ENCODE measurements around the gene B3GNT3. TPM values are rescaled to one million over a fixed set of nuclear protein-coding genes. Genes with fewer than 3 reads are reported as not detected.

B3GNT3 gene
- total RNA-seq, 2 experiments from 2014 or later = 0.35 to 0.81 TPM

DNA sequence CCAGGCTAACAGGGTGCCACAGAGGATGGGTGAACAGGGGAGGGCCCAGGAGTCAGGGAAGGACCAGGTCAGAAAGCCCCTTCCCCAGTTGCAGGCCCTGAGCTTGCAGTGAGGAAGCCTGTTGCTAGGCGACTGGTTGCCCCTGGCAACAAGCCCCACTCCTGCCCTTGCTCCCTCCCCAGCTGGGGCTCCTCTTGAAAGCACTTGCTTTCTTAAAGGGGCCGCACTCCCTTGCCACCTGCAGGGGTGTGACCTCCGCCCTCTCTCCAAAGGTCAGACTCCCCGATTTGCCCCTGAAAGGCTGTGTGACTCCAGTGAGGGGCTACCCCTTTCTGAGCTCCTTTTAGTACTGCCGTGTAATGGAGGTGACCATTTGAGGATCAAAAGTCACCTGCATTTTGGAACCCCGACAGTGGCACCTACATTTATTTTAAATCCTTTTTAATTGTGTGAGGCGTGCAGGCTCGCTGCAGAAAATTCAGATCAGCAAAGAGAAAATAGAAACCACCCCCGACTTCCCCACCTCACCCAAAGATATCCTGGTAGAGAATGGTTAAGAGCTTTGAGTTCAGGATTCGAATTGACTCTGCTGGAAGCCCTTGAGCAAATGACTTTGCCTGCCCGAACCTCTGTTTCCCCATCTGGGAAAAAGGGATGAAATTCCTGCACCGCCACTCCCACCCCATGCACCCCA, 38.8 kb upstream of the B3GNT3 start:
- CTCF ChIA-PET = interaction anchor here (1.1 to 2.1 kb wide), 3 partner anchors 8 to 104 kb away, joined by 3 to 6 read pairs (median 5); partner anchors contain the start of gene RPL18A
- Mint-ChIP-seq H3K4me1 (peaks cover 40% of the 10 kb centered on the region), H3K4me3 (no peak overlapping the region), H3K27me3 (no peaks in the 10 kb centered on the region), H3K27ac (peak overlapping the region; percentile 69), H3K9me3 (no peaks in the 10 kb centered on the region), H3K36me3 (ENCODE audit: low read depth) (peaks cover 56% of the 10 kb centered on the region)
- POLR2A ChIA-PET = interaction anchor here (0.6 to 0.7 kb wide), 2 partner anchors 68 to 95 kb away, joined by 3 read pairs; no protein-coding TSS in a partner anchor
- peak; percentile 59 for DNase-seq

DNA sequence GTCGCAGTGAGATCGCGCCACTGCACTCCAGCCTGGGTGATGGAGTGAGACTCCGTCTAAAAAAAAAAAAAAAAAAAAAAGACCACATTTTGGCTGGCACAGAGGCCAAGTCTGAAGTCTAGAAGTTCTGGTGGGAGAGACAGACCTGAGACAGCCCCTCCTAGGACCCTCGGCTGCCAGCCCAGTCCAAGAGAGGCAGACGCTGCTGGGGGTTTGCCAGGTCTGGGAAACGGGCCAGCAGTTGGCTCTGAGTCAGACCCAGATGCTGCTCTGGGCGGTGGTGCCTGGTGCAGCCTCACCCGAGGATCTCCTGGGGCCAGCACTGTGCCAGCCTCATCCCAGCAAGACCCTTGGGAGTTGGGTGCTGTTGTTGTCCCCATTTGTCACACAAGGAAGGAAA, 37.8 kb upstream of the B3GNT3 start:
- Mint-ChIP-seq H3K4me1 (peaks cover 33% of the 10 kb centered on the region), H3K36me3 (ENCODE audit: low read depth) (peaks cover 52% of the 10 kb centered on the region), H3K27me3 (no peaks in the 10 kb centered on the region), H3K4me3 (no peak overlapping the region), H3K9me3 (no peaks in the 10 kb centered on the region), H3K27ac (no peak overlapping the region)
- DNase-seq = no peak
- ChIA-PET CTCF (no interaction called here), POLR2A (no interaction called here)

DNA sequence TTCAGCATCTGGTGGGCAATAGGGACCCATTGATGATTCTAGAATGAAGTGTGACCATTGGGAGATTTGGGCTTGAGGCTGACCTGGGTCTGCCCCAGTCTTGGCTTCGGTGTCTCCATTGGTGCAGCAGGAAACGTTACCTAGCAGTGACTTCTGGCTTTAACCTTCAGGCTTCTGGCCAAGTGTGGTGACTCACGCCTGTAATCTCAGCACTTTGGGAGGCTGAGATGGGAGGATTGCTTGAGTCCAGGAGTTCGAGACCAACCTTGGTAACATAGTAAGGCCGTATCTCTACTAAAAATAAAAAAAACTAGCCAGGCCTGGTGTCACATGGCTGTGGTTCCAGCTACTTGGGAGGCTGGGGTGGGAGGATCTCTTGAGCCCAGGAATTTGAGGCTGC, 36.4 kb upstream of the B3GNT3 start:
- DNase-seq = no peak
- H3K4me3 Mint-ChIP-seq = no peak overlapping the region
- H3K36me3 Mint-ChIP-seq (ENCODE audit: low read depth) = peaks cover 63% of the 10 kb centered on the region
- CTCF ChIA-PET = interaction anchor here (0.7 kb wide), 1 partner anchor 52 kb away, joined by 3 read pairs; no protein-coding TSS in a partner anchor
- peaks cover 30% of the 10 kb centered on the region for H3K4me1 Mint-ChIP-seq
- no peaks in the 10 kb centered on the region for H3K27me3 Mint-ChIP-seq
- H3K9me3 Mint-ChIP-seq = no peaks in the 10 kb centered on the region
- POLR2A ChIA-PET = no interaction called here
- H3K27ac Mint-ChIP-seq = peak overlapping the region; percentile 20

- Mint-ChIP-seq H3K36me3 (ENCODE audit: low read depth) (peaks cover 62% of the 10 kb centered on the region), H3K27me3 (no peaks in the 10 kb centered on the region), H3K4me3 (no peak overlapping the region), H3K9me3 (no peaks in the 10 kb centered on the region), H3K27ac (no peak overlapping the region), H3K4me1 (peaks cover 20% of the 10 kb centered on the region)
- ChIA-PET CTCF (interaction anchor here (1.3 to 1.6 kb wide), 5 partner anchors 12 to 171 kb away, joined by 3 to 5 read pairs (median 4); partner anchors contain the start of gene CCDC124), POLR2A (no interaction called here)
- DNase-seq = no peak
These were observed 33.8 kb upstream of the B3GNT3 start for GRCh38 chr19:17761148-17761547.

DNA sequence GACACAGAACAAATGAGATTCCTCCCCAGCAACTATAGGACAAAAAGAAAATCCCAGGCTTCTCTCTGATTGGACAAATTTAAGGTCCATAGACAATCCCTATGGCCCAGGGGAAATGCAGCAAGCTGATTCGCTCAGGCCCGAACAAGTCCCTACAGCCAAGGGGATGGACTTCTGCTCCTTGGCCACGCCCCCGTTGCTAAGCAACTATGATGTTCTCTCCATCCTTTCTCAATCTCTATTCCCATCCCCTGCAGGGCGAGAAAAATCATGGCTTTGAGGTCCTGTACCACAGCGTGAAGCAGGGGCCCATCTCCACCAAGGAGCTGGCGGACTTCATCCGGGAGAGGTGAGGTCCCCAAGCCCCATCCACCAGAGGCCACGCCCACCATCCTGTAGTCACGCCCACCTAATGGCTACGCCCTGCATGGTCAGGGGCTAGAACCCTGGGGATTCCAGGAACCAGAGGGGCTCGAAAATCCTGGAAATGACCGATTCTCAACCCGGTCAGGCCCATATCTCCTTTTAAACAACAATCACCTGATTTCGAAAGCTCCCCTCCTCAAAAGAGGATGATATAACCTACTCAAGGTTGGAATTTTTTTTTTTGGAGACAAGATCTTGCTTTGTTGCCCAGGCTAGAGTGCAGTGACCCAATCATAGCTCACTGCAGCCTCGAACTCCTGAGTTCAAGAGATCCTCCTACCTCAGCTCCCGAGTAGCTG, 32.3 kb upstream of the B3GNT3 start:
- no peak overlapping the region for H3K27ac Mint-ChIP-seq

GRCh38 chr19:17764348-17764747, 30.6 kb upstream of the B3GNT3 start:
- Mint-ChIP-seq H3K36me3 (ENCODE audit: low read depth) (peaks cover 55% of the 10 kb centered on the region), H3K4me1 (peaks cover 16% of the 10 kb centered on the region), H3K27me3 (no peaks in the 10 kb centered on the region), H3K4me3 (no peak overlapping the region), H3K27ac (no peak overlapping the region), H3K9me3 (no peaks in the 10 kb centered on the region)
- ChIA-PET CTCF (interaction anchor here (0.6 to 1.1 kb wide), 2 partner anchors 10 to 95 kb away, joined by 3 to 6 read pairs; partner anchors contain the start of gene RPL18A), POLR2A (no interaction called here)
- DNase-seq = no peak

More for the DNA sequence above, 32.3 kb upstream of the B3GNT3 start:
- Mint-ChIP-seq H3K9me3 (no peaks in the 10 kb centered on the region), H3K4me3 (no peak overlapping the region), H3K4me1 (peaks cover 20% of the 10 kb centered on the region), H3K36me3 (ENCODE audit: low read depth) (peaks cover 58% of the 10 kb centered on the region), H3K27me3 (no peaks in the 10 kb centered on the region)
- DNase-seq = no peak
- ChIA-PET CTCF (interaction anchor here (0.7 to 1.3 kb wide), 4 partner anchors 14 to 170 kb away, joined by 3 to 5 read pairs (median 4); partner anchors contain the start of genes CCDC124 and RPL18A), POLR2A (no interaction called here)

DNA sequence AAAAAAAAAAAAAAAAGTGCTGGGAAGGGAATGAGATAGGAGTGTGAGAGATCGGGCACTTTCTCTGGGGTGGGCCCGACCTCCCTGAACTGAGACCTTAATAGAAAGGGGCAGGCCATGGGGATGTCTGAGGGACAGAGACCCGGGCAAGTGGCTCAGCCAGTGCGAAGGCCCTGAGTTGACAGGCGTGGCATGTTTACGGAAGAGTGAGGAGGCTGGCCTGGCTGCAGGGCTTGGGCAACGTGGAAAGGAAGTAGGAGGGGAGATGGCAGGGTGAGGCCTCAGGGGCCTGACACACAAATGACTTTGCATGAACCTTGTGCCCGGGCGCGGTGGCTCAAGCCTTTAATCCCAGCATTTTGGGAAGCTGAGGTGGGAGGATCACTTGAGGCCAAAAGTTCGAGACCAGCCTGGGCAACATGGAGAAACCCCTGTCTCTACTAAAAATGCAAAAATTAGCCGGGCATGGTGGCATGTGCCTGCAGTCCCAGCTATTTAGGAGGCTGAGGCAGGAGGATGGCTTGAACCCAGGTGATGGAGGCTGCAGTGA, 29.8 kb upstream of the B3GNT3 start:
- CTCF ChIA-PET = no interaction called here
- H3K4me1 Mint-ChIP-seq = peaks cover 16% of the 10 kb centered on the region
- POLR2A ChIA-PET = no interaction called here
- peak overlapping the region; percentile 69 for H3K27ac Mint-ChIP-seq
- H3K9me3 Mint-ChIP-seq = no peaks in the 10 kb centered on the region
- H3K4me3 Mint-ChIP-seq = no peak overlapping the region
- H3K36me3 Mint-ChIP-seq (ENCODE audit: low read depth) = peaks cover 57% of the 10 kb centered on the region
- no peak for DNase-seq
- no peaks in the 10 kb centered on the region for H3K27me3 Mint-ChIP-seq

DNA sequence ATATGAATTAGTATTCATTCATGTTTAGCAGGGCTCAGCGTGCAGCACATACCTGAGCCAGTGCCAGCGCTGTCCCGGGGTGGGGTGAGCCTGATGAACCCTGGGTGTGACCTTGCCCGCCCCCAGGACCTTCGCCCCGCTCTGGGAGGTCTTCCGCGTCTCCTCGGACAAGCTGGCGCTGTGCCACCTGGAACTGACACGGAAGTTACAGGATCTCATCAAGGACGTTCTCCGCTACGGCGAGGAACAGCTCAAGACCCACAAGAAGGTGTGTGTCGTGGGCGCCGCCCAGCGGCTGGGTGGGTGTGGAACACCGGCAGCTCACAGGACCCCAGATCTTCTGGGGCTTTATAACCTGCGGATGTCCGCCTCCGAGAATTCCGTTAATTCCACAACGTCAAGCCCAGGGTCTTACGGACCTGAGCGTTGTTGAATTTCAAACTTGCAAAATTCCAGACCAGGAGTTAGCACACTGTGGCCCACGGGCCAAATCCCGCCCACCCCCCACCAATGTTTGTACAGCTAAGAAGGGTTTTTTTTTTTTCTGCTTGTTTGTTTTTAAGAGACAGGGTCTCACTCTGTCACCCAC, 28.3 kb upstream of the B3GNT3 start:
- Mint-ChIP-seq H3K9me3 (no peaks in the 10 kb centered on the region), H3K27ac (no peak overlapping the region), H3K4me1 (peaks cover 14% of the 10 kb centered on the region), H3K4me3 (no peak overlapping the region), H3K27me3 (no peaks in the 10 kb centered on the region), H3K36me3 (ENCODE audit: low read depth) (peaks cover 56% of the 10 kb centered on the region)
- peak; percentile 44 for DNase-seq
- CTCF ChIA-PET = interaction anchor here (0.6 to 1.4 kb wide), 7 partner anchors 9 to 390 kb away, joined by 3 to 7 read pairs (median 3); no protein-coding TSS in a partner anchor
- POLR2A ChIA-PET = no interaction called here

DNA sequence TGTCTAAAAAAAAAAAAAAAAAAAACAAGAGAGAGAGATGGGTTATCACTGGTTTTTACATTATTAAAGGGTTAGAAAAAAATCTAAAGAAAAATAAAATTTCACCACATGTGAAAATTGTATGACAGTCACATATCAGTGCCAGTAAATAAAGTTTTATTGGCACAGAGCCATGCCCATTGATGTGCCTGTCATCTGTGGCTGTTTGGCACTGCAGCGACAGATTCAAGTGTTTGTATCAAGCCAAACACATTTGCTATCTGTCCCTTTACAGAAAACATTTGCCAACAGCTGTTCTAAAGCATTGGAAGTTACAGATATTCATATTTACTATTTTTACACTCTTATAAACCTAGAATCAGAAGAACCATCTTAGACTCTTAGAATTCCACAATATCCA, 27.4 kb upstream of the B3GNT3 start:
- no peaks in the 10 kb centered on the region for H3K9me3 Mint-ChIP-seq
- peaks cover 12% of the 10 kb centered on the region for H3K4me1 Mint-ChIP-seq
- no peak for DNase-seq
- ChIA-PET POLR2A (no interaction called here), CTCF (interaction anchor here (0.9 kb wide), 1 partner anchor 88 kb away, joined by 4 read pairs; no protein-coding TSS in a partner anchor)
- H3K27ac Mint-ChIP-seq = no peak overlapping the region
- H3K4me3 Mint-ChIP-seq = no peak overlapping the region
- peaks cover 60% of the 10 kb centered on the region for H3K36me3 Mint-ChIP-seq (ENCODE audit: low read depth)
- H3K27me3 Mint-ChIP-seq = no peaks in the 10 kb centered on the region

GRCh38 chr19:17770613-17771012, 24.3 kb upstream of the B3GNT3 start:
- Mint-ChIP-seq H3K36me3 (ENCODE audit: low read depth) (peaks cover 57% of the 10 kb centered on the region), H3K4me3 (no peak overlapping the region), H3K9me3 (no peaks in the 10 kb centered on the region), H3K4me1 (peaks cover 6% of the 10 kb centered on the region), H3K27me3 (no peaks in the 10 kb centered on the region), H3K27ac (no peak overlapping the region)
- POLR2A ChIA-PET = no interaction called here
- CTCF ChIA-PET = no interaction called here
- DNase-seq = no peak

- no peak overlapping the region for H3K27ac Mint-ChIP-seq
- H3K9me3 Mint-ChIP-seq = no peaks in the 10 kb centered on the region
- ChIA-PET CTCF (interaction anchor here (0.7 to 1.3 kb wide), 4 partner anchors 18 to 87 kb away, joined by 3 to 5 read pairs (median 3); partner anchors contain the start of gene RPL18A), POLR2A (no interaction called here)
- no peak overlapping the region for H3K4me3 Mint-ChIP-seq
- no peak for DNase-seq
- peaks cover 52% of the 10 kb centered on the region for H3K36me3 Mint-ChIP-seq (ENCODE audit: low read depth)
- peaks cover 5% of the 10 kb centered on the region for H3K4me1 Mint-ChIP-seq
- H3K27me3 Mint-ChIP-seq = no peaks in the 10 kb centered on the region
These were observed 22.8 kb upstream of the B3GNT3 start for GRCh38 chr19:17772172-17772571.

DNA sequence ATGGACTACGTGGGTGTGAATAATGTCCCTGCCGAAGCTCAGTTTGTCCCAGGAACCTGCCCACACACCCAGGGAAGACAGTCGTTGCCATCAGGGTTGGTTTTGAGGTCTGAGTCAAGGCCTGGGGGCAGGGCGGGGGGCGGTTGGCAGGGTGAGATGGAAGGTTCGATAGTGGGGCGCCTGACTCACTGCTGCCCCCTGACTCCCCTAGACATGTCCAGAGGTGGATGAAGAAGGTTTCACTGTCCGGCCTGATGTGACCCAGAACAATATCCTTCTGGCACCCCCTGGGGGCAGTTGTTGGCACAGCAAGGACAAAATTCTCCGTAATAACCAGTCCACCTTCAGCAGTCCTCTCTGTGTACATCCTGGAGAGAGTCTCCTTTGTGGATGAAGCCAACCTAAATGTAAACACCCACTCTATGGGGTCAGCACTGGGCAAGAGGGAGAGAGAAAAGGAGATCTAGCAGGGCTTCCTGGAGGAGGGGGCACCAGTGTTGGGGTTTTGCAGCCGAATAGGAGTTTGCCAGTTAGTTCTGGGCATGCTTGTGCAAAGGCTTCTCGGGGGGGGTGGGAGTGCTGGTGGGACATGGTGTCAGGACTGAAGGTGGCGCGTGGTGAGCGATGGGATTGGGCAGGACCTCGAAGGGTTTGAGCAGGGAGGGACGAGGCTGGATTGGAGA, 19.6 kb upstream of the B3GNT3 start:
- H3K4me1 Mint-ChIP-seq = peaks cover 19% of the 10 kb centered on the region
- peak overlapping the region; percentile 50 for H3K27ac Mint-ChIP-seq
- ChIA-PET CTCF (interaction anchor here (1.0 to 1.7 kb wide), 3 partner anchors 9 to 157 kb away, joined by 3 to 7 read pairs (median 3); no protein-coding TSS in a partner anchor), POLR2A (no interaction called here)
- DNase-seq = peak; percentile 32
- no peaks in the 10 kb centered on the region for H3K27me3 Mint-ChIP-seq
- H3K9me3 Mint-ChIP-seq = no peaks in the 10 kb centered on the region
- peaks cover 42% of the 10 kb centered on the region for H3K36me3 Mint-ChIP-seq (ENCODE audit: low read depth)
- H3K4me3 Mint-ChIP-seq = no peak overlapping the region

Measured in activated CD4-positive, alpha-beta T cell treated with anti-CD3 and anti-CD28 coated beads, Interleukin-2, amount 10 ng/mL, durations not matched to agents 7 days and 5 days (primary cell).